ENCODE results near the gene RBM19. TPM values are rescaled to one million over a fixed set of nuclear protein-coding genes. Genes with fewer than 3 reads are reported as not detected.
"Not testable (repeated sequence)": the region's sequence is repeated elsewhere in the genome, so short reads cannot be mapped to it uniquely, and the experiment has no call there.

The RBM19 gene
- total RNA-seq (2014; rRNA removed; shearing (Covaris generic)), result 9.5 and 10.8 TPM in 2 replicates

- DNase-seq (ENCODE audit: low spot score), result peak; percentile 96
These were observed at the start of gene RBM19 for GRCh38 chr12:113965951-113966797. Gene RBM19, minus strand, starts transcription at chr12:113966325. Its CDS starts 98 bp downstream, at chr12:113966227.

GRCh38 chr12:114015851-114016250 lies 49.7 kb upstream of the RBM19 start:
- DNase-seq (ENCODE audit: low spot score), result no peak

GRCh38 chr12:114013575-114014345 lies 47.6 kb upstream of the RBM19 start:
- peak; percentile 23 for DNase-seq (ENCODE audit: low spot score)

GRCh38 chr12:114012744-114013431 lies 46.8 kb upstream of the RBM19 start:
- DNase-seq (ENCODE audit: low spot score), result no peak

- no peak for DNase-seq (ENCODE audit: low spot score)
These were observed 45.6 kb upstream of the RBM19 start for GRCh38 chr12:114011711-114012110.

GRCh38 chr12:114006482-114007425 lies 40.6 kb upstream of the RBM19 start:
- no peak for DNase-seq (ENCODE audit: low spot score)

GRCh38 chr12:114004402-114004801 lies 38.3 kb upstream of the RBM19 start:
- DNase-seq (ENCODE audit: low spot score), result no peak

- no peak for DNase-seq (ENCODE audit: low spot score)
These were observed 37.2 kb upstream of the RBM19 start for GRCh38 chr12:114003286-114003685.

GRCh38 chr12:114001511-114002340 lies 35.6 kb upstream of the RBM19 start:
- no peak for DNase-seq (ENCODE audit: low spot score)

GRCh38 chr12:114000861-114001260 lies 34.7 kb upstream of the RBM19 start:
- DNase-seq (ENCODE audit: low spot score), result no peak

- DNase-seq (ENCODE audit: low spot score), result not testable (repeated sequence)
These were observed 34.1 kb upstream of the RBM19 start for GRCh38 chr12:114000261-114000660.

GRCh38 chr12:113997365-113997764 lies 31.2 kb upstream of the RBM19 start:
- no peak for DNase-seq (ENCODE audit: low spot score)

- DNase-seq (ENCODE audit: low spot score), result no peak
These were observed 29.9 kb upstream of the RBM19 start for GRCh38 chr12:113996026-113996425.

- DNase-seq (ENCODE audit: low spot score), result no peak
These were observed 27.9 kb upstream of the RBM19 start for GRCh38 chr12:113994051-113994450.

- DNase-seq (ENCODE audit: low spot score), result not testable (repeated sequence)
These were observed 26.6 kb upstream of the RBM19 start for GRCh38 chr12:113992751-113993150.

- no peak for DNase-seq (ENCODE audit: low spot score)
These were observed 25.3 kb upstream of the RBM19 start for GRCh38 chr12:113991224-113992044.

- DNase-seq (ENCODE audit: low spot score), result no peak
These were observed 24.4 kb upstream of the RBM19 start for GRCh38 chr12:113990250-113991223.

GRCh38 chr12:113988976-113989375 lies 22.9 kb upstream of the RBM19 start:
- DNase-seq (ENCODE audit: low spot score), result no peak
